GM19023 (cell line): Measurements from ENCODE around the gene CHKA.

Experiments
- ATAC-seq: cut with Tn5 transposase; IDR thresholded peaks from one replicate; pipeline ENCODE4 v1.9.1; 2021; ENCODE audit warnings: mild to moderate bottlenecking, moderate library complexity; ENCODE audit not compliant: unreplicated experiment

The CHKA gene

DNA sequence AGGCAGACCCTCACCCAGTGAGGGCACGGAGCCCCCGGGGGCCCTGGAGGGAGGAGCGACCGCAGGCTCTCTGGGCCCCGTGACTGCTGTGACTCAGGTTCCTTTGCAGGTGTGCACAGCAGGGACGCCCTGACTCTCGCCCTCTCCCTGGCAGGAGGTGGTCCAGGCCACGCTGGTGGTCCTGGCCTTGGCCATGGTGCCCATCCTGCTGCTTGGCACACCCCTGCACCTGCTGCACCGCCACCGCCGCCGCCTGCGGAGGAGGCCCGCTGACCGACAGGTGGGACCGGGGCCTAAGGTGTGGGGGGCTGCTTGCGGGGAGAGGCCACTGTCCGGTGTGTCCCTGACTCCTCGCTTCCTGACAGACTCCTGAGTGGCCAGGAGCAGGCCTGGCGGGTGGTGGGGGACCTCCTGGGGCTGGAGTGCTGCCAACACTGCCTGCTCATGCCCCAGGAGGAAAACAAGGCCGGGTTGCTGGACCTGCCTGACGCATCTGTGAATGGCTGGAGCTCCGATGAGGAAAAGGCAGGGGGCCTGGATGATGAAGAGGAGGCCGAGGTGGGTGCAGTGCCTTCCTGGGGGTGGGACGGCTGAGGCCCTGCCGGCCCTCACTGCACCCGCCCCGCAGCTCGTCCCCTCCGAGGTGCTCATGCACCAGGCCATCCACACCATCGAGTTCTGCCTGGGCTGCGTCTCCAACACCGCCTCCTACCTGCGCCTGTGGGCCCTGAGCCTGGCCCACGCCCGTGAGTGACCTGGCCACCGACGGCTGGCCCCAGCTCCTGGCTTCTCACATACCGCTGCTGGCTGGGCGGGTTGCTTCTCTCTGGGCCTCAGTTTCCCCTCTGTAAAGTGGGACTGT is 71.4 kb downstream of the CHKA start:
- ATAC-seq, result no peak

DNA sequence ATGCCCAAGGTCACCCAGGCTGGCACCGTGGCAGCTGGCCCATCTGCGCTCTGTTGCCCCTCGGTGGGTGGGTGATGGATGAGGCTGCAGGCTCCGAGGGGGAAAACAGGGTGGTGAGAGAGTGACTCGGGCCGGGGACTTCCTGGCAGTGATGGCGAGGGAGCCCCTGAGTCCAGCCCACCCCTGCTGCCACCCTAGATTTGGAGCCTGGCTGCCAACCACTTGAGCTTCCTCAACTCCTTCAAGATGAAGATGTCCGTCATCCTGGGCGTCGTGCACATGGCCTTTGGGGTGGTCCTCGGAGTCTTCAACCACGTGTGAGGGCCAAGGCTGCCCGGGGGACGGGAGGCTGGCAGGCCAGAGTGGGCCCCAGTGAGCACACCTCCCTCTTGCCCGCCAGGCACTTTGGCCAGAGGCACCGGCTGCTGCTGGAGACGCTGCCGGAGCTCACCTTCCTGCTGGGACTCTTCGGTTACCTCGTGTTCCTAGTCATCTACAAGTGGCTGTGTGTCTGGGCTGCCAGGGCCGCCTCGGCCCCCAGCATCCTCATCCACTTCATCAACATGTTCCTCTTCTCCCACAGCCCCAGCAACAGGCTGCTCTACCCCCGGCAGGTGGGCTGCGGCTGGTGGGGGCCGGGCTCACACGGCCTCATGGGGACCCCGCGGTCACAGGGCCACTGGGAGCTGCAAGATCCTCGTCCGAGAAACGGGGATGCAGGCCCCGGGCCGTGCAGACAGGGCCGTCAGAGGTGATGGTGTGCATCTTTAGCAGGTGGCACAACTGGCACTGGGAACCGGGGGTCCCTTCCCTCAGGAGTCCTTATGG is 72.3 kb downstream of the CHKA start:
- no peak for ATAC-seq

DNA sequence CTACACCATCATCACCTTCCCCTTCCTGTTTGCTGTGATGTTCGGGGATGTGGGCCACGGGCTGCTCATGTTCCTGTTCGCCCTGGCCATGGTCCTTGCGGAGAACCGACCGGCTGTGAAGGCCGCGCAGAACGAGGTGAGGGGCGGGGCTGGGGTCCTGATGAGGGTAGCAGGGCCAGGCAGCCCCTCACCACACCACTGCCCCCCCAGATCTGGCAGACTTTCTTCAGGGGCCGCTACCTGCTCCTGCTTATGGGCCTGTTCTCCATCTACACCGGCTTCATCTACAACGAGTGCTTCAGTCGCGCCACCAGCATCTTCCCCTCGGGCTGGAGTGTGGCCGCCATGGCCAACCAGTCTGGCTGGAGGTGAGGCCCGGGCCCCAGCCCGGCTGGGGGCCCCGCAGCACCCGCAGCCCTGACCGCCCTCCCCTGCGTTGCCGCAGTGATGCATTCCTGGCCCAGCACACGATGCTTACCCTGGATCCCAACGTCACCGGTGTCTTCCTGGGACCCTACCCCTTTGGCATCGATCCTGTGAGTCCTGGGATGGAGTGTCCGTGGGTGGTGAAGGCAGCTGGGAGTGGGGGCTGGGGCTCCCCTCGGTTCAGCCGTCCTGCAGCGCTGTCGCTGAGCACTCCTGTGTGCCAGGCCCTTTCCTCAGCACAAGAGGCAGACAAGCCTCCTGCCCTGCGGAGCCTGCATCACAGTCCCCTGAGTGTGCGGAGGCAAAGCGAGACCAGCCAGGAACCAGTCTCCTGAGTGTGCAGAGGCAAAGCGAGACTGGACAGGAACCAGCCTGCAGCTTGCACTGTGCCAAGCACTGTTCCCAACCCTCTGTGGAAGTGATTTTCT is 73.5 kb downstream of the CHKA start:
- ATAC-seq, result no peak

DNA sequence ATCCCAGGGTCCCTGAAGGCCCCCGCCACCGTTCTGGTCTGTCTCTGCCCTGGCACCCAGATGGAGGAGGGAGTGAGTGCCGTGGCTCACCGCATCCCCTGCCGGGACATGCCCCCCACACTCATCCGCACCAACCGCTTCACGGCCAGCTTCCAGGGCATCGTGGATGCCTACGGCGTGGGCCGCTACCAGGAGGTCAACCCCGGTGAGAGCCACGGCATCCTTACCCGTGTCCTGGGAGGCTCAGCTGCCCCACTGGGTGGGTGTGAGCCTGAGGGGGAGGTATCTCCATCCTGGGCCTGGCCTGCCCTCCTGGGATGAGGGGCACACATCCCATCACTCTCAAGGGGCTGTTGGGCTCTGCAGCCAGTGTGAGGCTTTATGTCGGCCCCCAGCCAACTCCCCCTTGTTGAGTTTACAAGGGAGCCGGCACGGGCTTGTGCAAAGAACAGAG is 76.3 kb downstream of the CHKA start:
- no peak for ATAC-seq

DNA sequence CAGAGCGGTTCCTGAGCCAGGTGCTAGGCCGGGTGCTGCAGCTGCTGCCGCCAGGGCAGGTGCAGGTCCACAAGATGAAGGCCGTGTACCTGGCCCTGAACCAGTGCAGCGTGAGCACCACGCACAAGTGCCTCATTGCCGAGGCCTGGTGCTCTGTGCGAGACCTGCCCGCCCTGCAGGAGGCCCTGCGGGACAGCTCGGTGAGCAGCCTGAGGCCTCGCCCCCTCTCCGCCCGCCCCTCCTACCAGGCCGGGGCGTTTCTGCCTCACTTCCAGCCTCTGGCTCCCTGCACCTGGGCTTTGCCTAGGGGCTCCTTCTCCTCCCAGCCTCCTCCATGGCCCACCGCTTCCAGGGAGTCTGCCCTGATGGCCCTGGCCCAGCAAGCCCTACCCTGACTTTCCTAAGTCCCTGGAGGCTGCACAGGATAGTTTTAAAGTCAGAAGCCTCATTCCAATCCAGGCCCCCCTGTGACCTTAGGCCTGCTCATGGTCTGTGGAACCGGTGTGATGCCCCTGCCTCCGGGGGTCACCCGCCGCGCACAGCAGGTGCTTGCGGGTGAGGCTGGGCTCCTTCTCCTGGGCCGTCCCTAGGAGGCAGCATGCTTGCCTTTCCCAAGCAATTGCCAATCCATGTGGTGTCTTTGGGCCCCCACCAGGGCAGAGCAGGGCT is 76.9 kb downstream of the CHKA start:
- ATAC-seq, result no peak

DNA sequence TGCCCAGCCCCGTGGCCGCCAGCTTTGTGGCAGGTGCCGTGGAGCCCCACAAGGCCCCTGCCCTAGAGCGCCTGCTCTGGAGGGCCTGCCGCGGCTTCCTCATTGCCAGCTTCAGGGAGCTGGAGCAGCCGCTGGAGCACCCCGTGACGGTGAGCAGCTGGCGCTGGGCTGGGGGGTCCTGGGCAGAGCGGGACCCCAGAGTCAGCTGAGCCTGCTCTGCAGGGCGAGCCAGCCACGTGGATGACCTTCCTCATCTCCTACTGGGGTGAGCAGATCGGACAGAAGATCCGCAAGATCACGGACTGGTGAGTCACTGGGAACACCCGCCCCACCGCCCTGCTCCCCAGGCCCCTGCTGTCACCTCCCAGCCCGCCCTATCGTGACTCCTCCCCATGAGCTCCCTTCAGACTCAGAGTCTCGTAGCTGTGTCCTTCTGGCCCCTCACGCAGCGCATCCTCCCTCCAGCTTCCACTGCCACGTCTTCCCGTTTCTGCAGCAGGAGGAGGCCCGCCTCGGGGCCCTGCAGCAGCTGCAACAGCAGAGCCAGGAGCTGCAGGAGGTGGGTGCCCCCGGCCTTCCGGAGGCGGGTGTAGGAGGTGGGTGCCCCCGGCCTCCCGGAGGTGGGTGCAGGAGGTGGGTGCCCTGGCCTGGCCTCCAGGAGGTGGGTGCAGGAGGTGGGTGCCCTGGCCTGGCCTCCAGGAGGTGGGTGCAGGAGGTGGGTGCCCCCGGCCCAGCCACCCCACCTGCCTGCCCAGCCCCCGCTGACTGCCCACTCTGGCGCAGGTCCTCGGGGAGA is 77.6 kb downstream of the CHKA start:
- no peak for ATAC-seq

DNA sequence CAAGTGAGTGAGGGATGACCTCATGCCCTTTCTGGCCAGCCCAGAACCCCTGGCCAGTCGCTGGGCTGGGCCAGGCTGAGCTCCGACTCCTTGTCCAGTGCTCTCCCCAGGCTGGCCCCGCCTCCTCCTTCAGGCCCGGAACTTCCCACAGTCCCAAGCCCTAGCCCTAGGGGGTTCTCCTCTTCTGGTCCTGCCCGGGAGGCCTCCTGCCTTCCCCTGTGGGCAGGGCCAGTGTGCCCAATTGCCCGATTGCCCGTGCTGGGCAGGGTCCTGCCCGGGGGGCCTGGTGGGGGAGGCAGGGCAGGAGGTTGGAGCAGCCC is 78.2 kb downstream of the CHKA start:
- ATAC-seq, result no peak

DNA sequence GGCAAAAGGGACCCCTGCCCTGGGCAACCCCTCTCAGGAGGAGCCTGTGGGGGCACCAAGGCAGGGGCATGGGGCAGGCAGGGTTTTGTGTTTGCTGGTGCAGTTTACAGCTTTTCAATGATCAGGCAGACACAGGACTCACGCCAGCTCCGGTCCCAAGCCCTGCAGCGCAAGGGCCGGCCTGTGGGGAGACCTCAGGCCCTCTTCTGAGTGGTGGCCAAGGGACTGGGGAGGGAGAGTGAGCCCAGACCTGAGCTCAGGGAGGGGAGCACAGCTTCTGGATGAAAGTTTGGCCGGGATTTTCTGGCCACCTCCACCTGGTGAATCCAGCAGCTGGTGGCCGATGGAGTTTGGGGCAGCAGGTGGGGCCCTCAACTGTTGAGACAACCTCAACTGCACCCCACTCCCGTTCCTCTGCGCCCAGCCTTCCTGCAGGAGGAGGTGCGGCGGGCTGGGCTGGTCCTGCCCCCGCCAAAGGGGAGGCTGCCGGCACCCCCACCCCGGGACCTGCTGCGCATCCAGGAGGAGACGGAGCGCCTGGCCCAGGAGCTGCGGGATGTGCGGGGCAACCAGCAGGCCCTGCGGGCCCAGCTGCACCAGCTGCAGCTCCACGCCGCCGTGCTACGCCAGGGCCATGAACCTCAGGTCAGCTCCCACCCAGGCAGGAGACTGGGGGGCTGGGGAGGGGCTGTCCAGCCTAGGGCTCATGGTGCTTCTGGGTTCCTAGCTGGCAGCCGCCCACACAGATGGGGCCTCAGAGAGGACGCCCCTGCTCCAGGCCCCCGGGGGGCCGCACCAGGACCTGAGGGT is 78.8 kb downstream of the CHKA start:
- no peak for ATAC-seq

DNA sequence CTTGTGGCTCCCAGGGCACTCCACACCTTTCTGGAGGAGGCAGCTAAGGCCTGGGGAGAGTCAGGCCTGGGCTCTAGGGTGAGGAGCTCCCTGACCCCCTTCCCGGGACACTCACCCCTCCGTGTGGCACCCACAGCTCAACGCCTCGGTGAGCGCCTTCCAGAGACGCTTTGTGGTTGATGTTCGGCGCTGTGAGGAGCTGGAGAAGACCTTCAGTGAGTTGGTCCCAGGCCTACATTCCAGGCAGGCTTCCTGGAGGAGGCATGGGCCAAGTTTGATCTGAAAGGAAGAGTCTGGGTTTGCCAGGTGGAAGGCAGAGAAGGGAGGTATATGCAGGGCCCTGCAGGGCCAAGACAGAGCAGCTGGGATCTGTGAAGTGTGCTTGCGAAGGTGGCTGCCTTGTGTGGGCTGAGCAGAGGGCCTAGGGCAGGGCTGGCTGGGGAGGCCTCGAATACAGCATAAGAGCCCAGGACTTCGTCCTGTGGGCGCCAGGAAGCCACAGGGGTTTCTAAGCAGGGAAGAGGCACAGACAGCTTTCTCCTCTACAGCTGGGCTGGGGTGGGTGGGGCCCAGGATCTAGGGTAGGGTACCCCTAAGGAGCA is 79.5 kb downstream of the CHKA start:
- ATAC-seq, result no peak

DNA sequence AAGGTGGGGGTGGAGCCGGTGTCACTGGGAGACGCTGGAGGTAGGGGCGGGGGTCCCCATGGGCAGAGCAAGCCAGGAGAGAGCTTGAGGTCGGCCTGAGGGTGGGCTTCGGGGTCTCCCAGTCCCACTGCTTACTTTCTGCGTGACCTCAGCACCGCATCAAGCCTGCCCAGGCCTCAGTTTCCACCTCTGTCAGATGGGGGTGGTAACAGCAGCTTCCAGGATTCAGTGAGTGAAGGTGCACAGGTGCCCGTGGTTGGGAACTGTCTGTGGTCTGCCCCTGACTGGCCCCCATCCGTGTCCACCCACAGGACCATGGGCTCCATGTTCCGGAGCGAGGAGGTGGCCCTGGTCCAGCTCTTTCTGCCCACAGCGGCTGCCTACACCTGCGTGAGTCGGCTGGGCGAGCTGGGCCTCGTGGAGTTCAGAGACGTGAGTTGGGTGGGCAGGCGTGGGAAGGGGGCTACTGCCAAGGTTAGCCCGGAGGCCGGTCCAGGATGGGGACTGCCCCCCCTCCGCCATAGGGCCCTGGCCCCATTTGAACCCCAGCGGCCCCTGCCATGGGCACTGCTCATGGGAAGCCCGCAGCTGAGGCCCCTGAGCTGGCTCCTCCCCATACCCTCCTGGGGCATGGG is 80.1 kb downstream of the CHKA start:
- no peak for ATAC-seq

DNA sequence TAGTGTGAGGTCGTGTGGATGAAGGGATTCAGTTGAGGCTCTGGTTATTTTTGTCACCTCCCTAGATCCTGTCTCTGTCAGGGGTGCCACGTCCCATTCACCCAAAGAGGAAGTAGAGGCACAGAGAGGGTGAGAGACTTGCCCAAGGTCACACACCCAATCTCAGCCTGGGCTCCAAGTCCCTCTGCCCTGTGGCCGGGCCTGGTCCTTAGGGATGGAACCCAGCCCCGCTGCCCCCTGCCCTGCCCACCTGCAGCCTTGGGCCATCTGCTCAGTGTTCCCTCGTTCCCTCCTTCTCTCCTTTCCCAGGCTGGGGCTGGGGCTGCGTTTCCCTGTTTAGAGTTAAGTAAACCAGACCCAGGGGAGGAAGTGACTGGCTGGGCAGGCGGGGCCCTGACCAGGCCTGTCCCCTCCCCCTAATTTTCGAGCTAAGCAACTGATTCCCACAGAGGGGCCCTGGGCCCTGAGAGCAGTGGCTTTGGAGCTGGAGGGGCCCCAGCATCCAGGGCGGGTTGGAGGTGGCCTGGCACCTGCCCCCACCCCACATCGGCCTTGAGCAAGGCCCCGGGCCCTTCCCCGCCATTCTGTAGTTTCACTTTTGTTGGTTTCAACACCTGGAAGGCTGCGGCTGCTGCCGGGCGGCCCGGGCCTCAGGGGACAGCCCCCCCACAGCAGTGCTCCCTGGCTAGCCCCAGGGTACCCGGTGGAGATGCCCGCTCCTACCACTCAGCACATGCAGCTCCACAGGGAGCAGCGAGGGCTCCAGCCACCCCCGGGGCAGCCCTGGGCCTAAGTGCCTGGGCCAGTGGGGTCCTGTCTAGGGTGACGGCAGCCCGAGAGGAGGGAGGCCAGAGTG is 80.9 kb downstream of the CHKA start:
- ATAC-seq, result peak; percentile 49

DNA sequence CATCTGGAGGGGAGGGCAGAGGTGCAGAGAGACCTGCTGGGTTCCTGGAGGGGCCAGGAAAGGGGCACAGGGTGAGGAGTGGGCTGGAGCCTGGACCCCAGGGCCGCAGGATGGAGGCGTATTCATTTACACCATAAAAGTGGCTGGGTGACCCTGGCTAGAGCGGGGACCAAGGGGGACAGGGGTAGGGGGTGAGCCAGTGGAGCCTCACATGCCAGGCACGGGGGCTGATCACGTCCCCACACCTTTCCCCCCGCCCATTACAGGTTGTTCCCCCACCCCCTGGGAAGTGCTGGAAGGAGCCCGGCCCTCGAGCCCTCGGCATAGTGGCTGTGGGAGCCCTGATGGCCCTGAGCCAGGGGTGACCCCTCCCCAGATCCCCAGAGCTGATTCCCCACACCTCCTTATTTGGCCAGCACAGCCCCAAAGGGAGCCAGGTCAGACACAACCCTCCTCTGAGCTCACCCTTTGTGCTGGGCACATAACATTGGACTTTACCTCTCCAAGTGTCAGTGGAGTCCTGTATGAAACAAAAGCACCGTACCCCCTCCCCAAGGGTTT is 81.6 kb downstream of the CHKA start:
- peak; percentile 2 for ATAC-seq

DNA sequence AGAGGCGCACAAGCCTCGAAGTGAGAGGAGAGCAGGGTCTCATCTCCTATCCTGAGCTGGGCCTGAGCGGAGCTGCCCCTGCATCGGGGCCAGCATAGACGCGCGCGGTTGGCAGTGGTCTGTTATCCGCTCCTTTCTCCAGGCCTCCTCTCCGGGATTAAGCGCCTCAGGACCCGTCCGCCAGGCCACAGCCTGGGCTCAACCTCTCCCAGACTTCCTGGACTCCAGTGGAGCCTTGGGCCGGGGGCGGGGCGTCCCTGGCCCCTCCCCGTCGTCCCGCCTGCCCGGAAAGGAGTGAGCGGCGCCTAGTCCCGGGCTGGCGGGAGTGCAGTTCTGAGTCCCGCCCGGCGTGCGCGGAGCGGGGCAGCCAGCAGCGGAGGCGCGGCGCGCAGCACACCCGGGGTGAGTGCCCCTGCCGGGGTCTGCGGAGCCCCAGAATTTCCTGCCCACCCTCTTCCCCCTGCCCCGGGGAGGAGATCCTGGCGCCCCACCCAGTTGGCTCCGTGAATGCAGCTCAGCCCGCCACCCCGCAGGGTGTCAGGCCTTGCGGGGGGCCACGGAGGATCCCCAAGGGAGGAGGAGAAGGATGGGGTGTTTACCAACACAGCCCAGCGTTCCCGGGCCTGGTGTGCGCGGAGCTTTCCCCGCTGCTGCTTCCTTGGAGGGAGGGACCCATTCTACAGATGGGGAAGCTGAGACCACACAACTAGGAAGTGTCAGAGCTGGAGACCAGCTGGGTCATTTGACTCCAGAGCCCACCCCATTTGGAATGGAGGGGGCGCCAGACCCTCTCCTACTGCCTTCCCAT is 82.3 kb downstream of the CHKA start, which contains the start of gene TCIRG1:
TSS of gene TCIRG1 (plus strand) at position 308 of the 808 bp plus-strand sequence. CDS start 2,247 bp downstream, outside the sequence.
- peak; percentile 43 for ATAC-seq

DNA sequence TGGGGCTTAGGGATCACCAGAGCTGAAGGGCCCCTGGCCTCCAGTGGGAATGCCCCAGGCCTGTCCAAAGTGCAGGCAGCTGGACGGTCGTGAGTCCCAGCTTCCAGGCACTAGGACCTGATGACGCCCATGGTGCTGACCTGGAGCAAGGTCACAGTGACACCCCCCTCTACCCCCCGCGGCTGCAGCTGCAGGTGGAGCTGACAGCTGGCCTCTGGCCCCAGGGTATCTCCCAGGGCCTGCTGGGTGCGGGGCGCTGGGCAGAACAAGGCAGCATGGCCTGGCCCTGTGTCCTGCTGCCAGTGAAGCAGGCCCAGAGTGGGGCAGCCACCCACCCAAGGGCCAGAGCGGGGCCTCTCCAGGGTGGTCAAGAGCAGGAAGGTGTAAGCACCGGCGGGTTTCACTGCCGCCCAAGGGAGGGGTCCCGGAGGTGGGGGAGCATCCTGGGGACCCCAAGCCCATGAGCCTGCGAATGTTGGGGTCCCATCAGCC is 82.9 kb downstream of the CHKA start:
- ATAC-seq, result no peak

DNA sequence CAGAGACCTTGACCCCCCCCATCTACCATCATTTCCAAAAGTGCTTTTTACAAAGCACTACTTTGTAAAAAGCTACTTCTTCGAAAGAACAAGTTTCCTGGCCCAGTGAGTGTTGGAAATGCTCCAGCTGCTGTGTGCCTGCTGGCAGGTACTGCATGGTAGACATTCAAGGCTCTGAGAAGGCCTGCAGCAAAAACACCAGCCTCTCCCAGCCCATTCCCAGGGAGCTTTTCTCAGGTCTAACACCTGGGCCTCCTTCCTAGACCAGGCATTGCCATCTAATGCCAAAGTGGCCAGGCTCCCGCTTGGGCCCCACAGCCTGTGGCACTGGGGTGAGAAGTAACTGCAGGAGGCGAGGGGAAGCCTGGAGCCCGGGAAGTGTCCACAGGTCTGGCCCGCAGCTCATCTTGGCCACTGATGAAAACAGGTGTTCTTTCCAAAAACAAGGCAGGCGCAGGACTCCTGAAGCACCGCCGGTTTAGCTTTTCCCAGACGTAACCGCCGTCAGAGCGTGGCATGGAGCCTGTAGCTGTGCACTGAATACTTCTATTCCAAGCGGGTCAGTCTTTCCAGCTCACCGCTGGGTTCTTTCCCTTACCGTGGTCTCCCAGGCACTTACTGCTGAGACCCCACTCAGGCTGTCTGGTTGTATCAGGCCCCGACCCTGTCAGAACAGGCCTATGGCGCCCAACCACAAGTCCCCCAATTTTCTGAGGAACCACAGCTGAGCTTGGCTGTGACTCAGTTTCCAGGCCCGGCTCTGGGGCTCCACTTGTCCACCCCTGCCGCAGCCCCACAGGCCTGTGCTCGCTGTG is 83.6 kb downstream of the CHKA start:
- no peak for ATAC-seq
